DOHH2 (cell line): Measurements from ENCODE around the gene RBM17.

Experiments
- H3F3A ChIP-seq: fragments of 200-600 bp; sonication (generic), shearing (Covaris generic); 2 replicates; pipeline ENCODE4 v1.6.0; 2016; ENCODE audit warnings: antibody characterized with exemption, mild to moderate bottlenecking; ENCODE audit not compliant: control insufficient read depth, insufficient read depth
- H3K27ac ChIP-seq: fragments of 200-600 bp; sonication (generic); 2 replicates; pipeline ENCODE4 v1.5.1; 2014; ENCODE audit warnings: low read depth, mild to moderate bottlenecking, low read length, moderate library complexity
- H3K27me3 ChIP-seq: fragments of 200-600 bp; sonication (generic); 2 replicates; pipeline ENCODE4 v1.6.1; 2014; ENCODE audit warnings: mild to moderate bottlenecking, low read length, mixed read lengths; ENCODE audit not compliant: control insufficient read depth
- H3K36me3 ChIP-seq: fragments of 200-600 bp; sonication (generic); 2 replicates; pipeline ENCODE4 v1.6.1; 2014; ENCODE audit warnings: mild to moderate bottlenecking, low read length, moderate library complexity, mixed read lengths; ENCODE audit not compliant: control insufficient read depth
- H3K4me1 ChIP-seq: fragments of 200-600 bp; sonication (generic); 2 replicates; pipeline ENCODE4 v1.6.1; 2014; ENCODE audit warnings: mild to moderate bottlenecking, low read length, mixed read lengths; ENCODE audit not compliant: control insufficient read depth
- H3K4me2 ChIP-seq: fragments of 200-600 bp; sonication (generic); 2 replicates; pipeline ENCODE4 v1.6.0; 2014; ENCODE audit warnings: mild to moderate bottlenecking, low read length, moderate library complexity
- H3K4me3 ChIP-seq: fragments of 200-600 bp; sonication (generic); 2 replicates; pipeline ENCODE4 v1.5.1; 2014; ENCODE audit warnings: mild to moderate bottlenecking, low read length, mixed read lengths
- H3K79me2 ChIP-seq: fragments of 200-600 bp; sonication (generic); 2 replicates; pipeline ENCODE4 v1.6.1; 2014; ENCODE audit warnings: mild to moderate bottlenecking, low read length, mixed read lengths; ENCODE audit not compliant: control insufficient read depth
- H3K9me2 ChIP-seq: fragments of 200-600 bp; sonication (generic); replicated peaks from 2 replicates; pipeline ENCODE4 v1.6.1; 2014; ENCODE audit warnings: mild to moderate bottlenecking, low read length, mixed read lengths; ENCODE audit not compliant: control insufficient read depth
- H3K9me3 ChIP-seq: fragments of 200-600 bp; sonication (generic); 2 replicates; pipeline ENCODE4 v1.6.1; 2014; ENCODE audit warnings: antibody characterized with exemption, low read length, mixed read lengths; ENCODE audit not compliant: control insufficient read depth, insufficient read depth
- H4K20me1 ChIP-seq: fragments of 200-600 bp; sonication (generic); 2 replicates; pipeline ENCODE4 v1.6.0; 2014; ENCODE audit warnings: low read depth, mild to moderate bottlenecking, antibody characterized with exemption, low read length, moderate library complexity; ENCODE audit not compliant: control insufficient read depth, insufficient read depth
- CTCF ChIP-seq: fragments of 200-600 bp; sonication (generic); IDR thresholded peaks from one replicate; pipeline ENCODE4 v1.5.1; 2014; ENCODE audit warnings: antibody characterized with exemption, mild to moderate bottlenecking, low read depth, low read length; ENCODE audit not compliant: poor library complexity, severe bottlenecking
- EZH2phosphoT487 ChIP-seq: fragments of 200-600 bp; sonication (generic); IDR thresholded peaks from 2 replicates; pipeline ENCODE4 v1.6.1; 2017; ENCODE audit warnings: borderline replicate concordance, mild to moderate bottlenecking, antibody characterized with exemption, low read length, moderate library complexity, mixed read lengths

Gene RBM17

DNA sequence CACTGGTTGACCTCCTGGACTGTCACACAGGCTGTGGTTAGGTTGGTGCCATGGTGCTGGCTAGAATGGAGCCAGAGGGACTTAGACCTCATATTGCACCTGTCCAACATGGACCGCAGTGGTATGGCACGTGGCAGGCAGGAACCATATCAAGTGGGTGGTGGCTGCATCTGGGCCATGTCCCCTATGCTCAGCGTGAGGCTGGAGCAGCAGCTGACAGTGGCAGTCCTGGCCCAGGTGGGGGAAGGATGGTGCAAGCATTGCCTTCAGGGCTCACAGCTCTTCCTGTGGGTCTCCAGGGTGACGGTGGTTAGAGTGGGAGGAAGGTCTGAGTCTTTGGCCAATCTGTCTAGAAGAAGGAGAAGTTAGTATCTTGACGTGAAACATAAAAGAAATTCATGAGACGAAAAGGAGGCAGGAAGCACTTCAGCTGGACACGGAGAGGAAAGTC, 59.4 kb downstream of the RBM17 start:
- Histone ChIP-seq H3K36me3 (peaks cover 25% of the 10 kb centered on the region), H3K4me1 (peaks cover 53% of the 10 kb centered on the region), H3K9me2 (no peaks in the 10 kb centered on the region), H3K27ac (no peak overlapping the region), H4K20me1 (peaks cover 7% of the 10 kb centered on the region), H3K9me3 (no peaks in the 10 kb centered on the region), H3K4me2 (peak overlapping the region; percentile 14; the same call in 1 of the 2 replicates), H3K4me3 (0 out of 2 replicates have a peak overlapping the region, but pooled peaks have one; percentile 6), H3K27me3 (no peaks in the 10 kb centered on the region), H3F3A (0 out of 2 replicates have a peak, but pooled peaks cover 3% of the 10 kb centered on the region), H3K79me2 (peaks cover 84% of the 10 kb centered on the region)
- TF ChIP-seq CTCF (no peak), EZH2phosphoT487 (no peak)

- Histone ChIP-seq H3K36me3 (peaks cover 25% of the 10 kb centered on the region), H3K27me3 (no peaks in the 10 kb centered on the region), H4K20me1 (peaks cover 7% of the 10 kb centered on the region), H3K9me3 (no peaks in the 10 kb centered on the region), H3F3A (no peaks in the 10 kb centered on the region), H3K4me1 (peaks cover 51% of the 10 kb centered on the region), H3K4me3 (no peak overlapping the region), H3K9me2 (no peaks in the 10 kb centered on the region), H3K27ac (no peak overlapping the region), H3K4me2 (no peak overlapping the region), H3K79me2 (peaks cover 89% of the 10 kb centered on the region)
- TF ChIP-seq EZH2phosphoT487 (no peak), CTCF (no peak)
These were observed 60.1 kb downstream of the RBM17 start for GRCh38 chr10:6148908-6149307.

DNA sequence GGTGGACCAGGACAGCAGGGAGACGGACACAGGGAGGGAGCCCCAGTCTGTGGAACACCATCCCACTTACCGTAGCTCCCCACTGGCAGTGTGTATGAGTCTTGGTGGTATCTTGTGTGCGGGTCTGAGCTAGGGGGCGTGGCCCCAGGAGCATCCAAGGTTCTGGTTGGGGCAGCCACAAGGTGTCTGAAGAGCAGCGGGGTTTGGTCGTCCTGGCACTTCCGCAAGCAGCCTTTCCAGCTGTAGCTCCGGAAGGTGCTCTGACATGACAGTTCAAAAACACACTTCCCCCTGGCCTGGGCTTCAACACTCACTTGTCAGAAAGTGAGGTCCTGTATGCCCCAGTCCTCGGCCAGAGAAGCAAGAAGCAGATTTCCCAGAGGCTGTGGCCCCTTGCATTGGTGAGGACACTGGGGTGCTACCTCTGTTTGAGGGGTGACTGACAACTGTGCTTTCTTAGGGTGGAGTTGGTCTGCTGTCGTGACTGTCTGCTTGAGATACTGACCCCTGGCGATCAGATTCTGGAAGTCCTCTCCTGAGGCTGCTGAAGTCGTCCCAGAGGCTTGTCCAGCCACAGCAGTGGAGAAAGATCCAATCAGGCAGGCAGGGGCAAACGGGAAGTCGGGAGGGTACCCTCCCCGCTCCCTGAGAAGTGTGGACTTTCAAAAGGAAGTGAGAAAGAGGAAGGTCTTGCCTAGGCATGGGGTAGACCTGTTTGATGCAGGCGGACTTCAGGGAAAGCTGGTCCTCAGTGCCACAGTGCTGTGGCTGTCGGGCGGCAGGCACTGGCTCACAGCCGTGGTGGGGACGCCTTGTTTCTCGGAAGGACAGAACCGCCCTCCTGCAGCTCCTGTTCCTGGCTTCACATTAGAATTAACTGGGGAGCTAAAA, 62.5 kb downstream of the RBM17 start:
- H3K27ac ChIP-seq: no peak overlapping the region
- no peak for TF ChIP-seq EZH2phosphoT487
- TF ChIP-seq CTCF: peak; percentile 89
- peaks cover 89% of the 10 kb centered on the region for H3K79me2 ChIP-seq
- H4K20me1 ChIP-seq: peaks cover 7% of the 10 kb centered on the region; the same call in 1 of the 2 replicates
- peak overlapping the region; percentile 30 for H3K4me3 ChIP-seq
- H3K9me2 ChIP-seq: no peaks in the 10 kb centered on the region
- H3F3A ChIP-seq: no peaks in the 10 kb centered on the region
- peaks cover 24% of the 10 kb centered on the region for H3K36me3 ChIP-seq
- H3K27me3 ChIP-seq: no peaks in the 10 kb centered on the region
- H3K4me1 ChIP-seq: peaks cover 37% of the 10 kb centered on the region
- no peaks in the 10 kb centered on the region for H3K9me3 ChIP-seq
- H3K4me2 ChIP-seq: peak overlapping the region; percentile 55
